Omental fat pad (tissue), 4 donors: Measurements from ENCODE around the gene DENND1A. TPM values are rescaled to one million over a fixed set of nuclear protein-coding genes. Genes with fewer than 3 reads are reported as not detected.

ENCODE experiments used
- ATAC-seq: fragments of 150-250 bp; one replicate; pipeline ENCODE4 v1.9.1; 2016; ENCODE audit warnings: mild to moderate bottlenecking, moderate library complexity; ENCODE audit not compliant: low FRiP score
- DNase-seq: peaks from one replicate; pipeline ENCODE4 v3.0.0-alpha.2; 2019; ENCODE audit warnings: low spot score
- CTCF ChIP-seq, 3 donors: fragments of 450-650 bp; IDR thresholded peaks; one replicate each; pipeline ENCODE4 v1.5.1; 2016 to 2017; ENCODE audit warnings: antibody characterized with exemption in 3 of 3, mild to moderate bottlenecking in 3 of 3, moderate library complexity in 2 of 3
- total RNA-seq, 4 donors: library from RNA; depleted of rRNA; stranded (reverse); fragments of >200 nt; gene quantifications; one replicate each; pipeline ENCODE4 v1.1.0, GENCODE V29; 2016

DENND1A gene
- total RNA-seq, 4 donors from 2014 or later, result 15.2 to 22.8 (median 20.7) TPM

GRCh38 chr9:123359106-123359505 lies 570.8 kb downstream of the DENND1A start:
- DNase-seq, result no peak
- TF ChIP-seq CTCF (IDR thresholded peaks at IDR 0.05), result no peak
- ATAC-seq, result no peak

- DNase-seq (no peak), ATAC-seq (no peak)
- no peak for TF ChIP-seq CTCF (IDR thresholded peaks at IDR 0.05)
These were observed 571.6 kb downstream of the DENND1A start for GRCh38 chr9:123358181-123358905.

- ATAC-seq (no peak), DNase-seq (no peak)
- no peak for TF ChIP-seq CTCF (IDR thresholded peaks at IDR 0.05)
These were observed 572.2 kb downstream of the DENND1A start for GRCh38 chr9:123357743-123358059.

- ATAC-seq (no peak), DNase-seq (no peak)
- TF ChIP-seq CTCF (IDR thresholded peaks at IDR 0.05), result no peak
These were observed 572.8 kb downstream of the DENND1A start for GRCh38 chr9:123356851-123357742.

- TF ChIP-seq CTCF (IDR thresholded peaks at IDR 0.05), result no peak
- DNase-seq (no peak), ATAC-seq (peak; percentile 33)
These were observed 574.0 kb downstream of the DENND1A start, which contains the start of gene CRB2 for GRCh38 chr9:123355761-123356431. TSS of gene CRB2 (plus strand) at chr9:123356197. CDS start at chr9:123356261, 64 bp downstream.

GRCh38 chr9:123354806-123355508 lies 575.0 kb downstream of the DENND1A start:
- ATAC-seq, result no peak
- no peak for TF ChIP-seq CTCF (IDR thresholded peaks at IDR 0.05)
- no peak for DNase-seq
